Adrenal gland (tissue), 12 donors: ENCODE data around the gene ITFG1. TPM values are rescaled to one million over a fixed set of nuclear protein-coding genes. Genes with fewer than 3 reads are reported as not detected.

Experiments
- DNase-seq, 7 donors: peaks; one replicate each; pipeline ENCODE4 v3.0.0-alpha.2; 2019 to 2020
- H3K27ac ChIP-seq, 5 donors: fragments of 200-600 bp; sonication (generic) in 4 of 5; 1 replicate in 3 of 5; 2 replicates in 2 of 5; pipeline versions ENCODE4 v1.5.1 to v1.8.0; 2016 to 2020; ENCODE audit warnings: mild to moderate bottlenecking in 1 of 5
- H3K27me3 ChIP-seq: fragments of 200-600 bp; 2 replicates; pipeline ENCODE4 v1.8.0; 2021
- H3K36me3 ChIP-seq, 2 donors: fragments of 200-600 bp; replicated peaks in 1 of 2; 1 replicate in 1 of 2; 2 replicates in 1 of 2; pipeline versions ENCODE4 v1.5.1 to v1.8.0; 2018 to 2022
- H3K4me1 ChIP-seq, 2 donors: fragments of 200-600 bp; replicated peaks in 1 of 2; 1 replicate in 1 of 2; 2 replicates in 1 of 2; pipeline versions ENCODE4 v1.5.1 to v1.8.0; 2018 to 2021
- H3K4me3 ChIP-seq, 4 donors: fragments of 200-600 bp; sonication (generic) in 3 of 4; one replicate each; pipeline ENCODE4 v1.5.1; 2016 to 2018
- H3K9me3 ChIP-seq, 3 donors: fragments of 200-600 bp; sonication (generic) in 1 of 3; replicated peaks in 1 of 3; 1 replicate in 2 of 3; 2 replicates in 1 of 3; pipeline versions ENCODE4 v1.5.1 to v1.8.0; 2016 to 2021
- CTCF ChIP-seq, 6 experiments: fragments of 450-650 bp in 4 of 6; fragments of 200-600 bp in 2 of 6; sonication (generic) in 1 of 6; IDR thresholded peaks; 1 replicate in 5 of 6; 2 replicates in 1 of 6; pipeline versions ENCODE4 v1.5.1 to v1.8.0; 2016 to 2021; ENCODE audit warnings: antibody characterized with exemption in 6 of 6, mild to moderate bottlenecking in 2 of 6, moderate library complexity in 1 of 6
- POLR2A ChIP-seq, 2 donors: fragments of 450-650 bp; IDR thresholded peaks; one replicate each; pipeline ENCODE4 v1.6.1; 2017; ENCODE audit warnings: antibody characterized with exemption in 2 of 2, mild to moderate bottlenecking in 2 of 2, moderate library complexity in 1 of 2
- WGBS, 4 donors: extraction: QIAGEN DNeasy Blood & Tissue Kit in 2 of 4; methylation state at CpG; one replicate each; pipeline versions ENCODE4 v1.1.5 to v1.1.7; 2013 to 2017; 5-methylcytosine and 5-hydroxymethylcytosine counted together
- intact Hi-C, 2 donors: fragments of 100-400 bp; cut with DNase I; formaldehyde crosslinking; loops; one replicate each; pipeline versions ENCODE4 v1.14.1 to v1.15.0; 2022 to 2023
- polyA plus RNA-seq, 3 donors: library from polyadenylated mRNA; stranded (reverse); fragments of 200-250 nt in 2 of 3; fragments of 350-450 nt in 1 of 3; fragmentation: Illumina TruSeq in 1 of 3; extraction: RNeasy Lipid Tissue Mini Kit (QIAGEN cat#74804) in 1 of 3; gene quantifications; one replicate each; pipeline ENCODE4 v1.2.3, GENCODE V29; 2013 to 2014
- total RNA-seq, 9 donors: library from RNA; depleted of rRNA in 4 of 9; stranded (reverse); fragments of >200 nt in 4 of 9; fragments of 120-200 nt in 1 of 9; fragmentation: NEBNext Ultra II Directional in 1 of 9; extraction: Animal tissue kit (Norgen Biotek cat#: 25700) in 1 of 9; gene quantifications; one replicate each; pipeline versions ENCODE4 v1.1.0 to v1.2.4, GENCODE V29; 2013 to 2023
- donor health status: healthy with polysubstance abuse.
- donor health status: Bipolar disorder and iron deficiency.
- donor health status: DM: yes; HTN: yes; CAD: no.
- donor health status: DM: no; HTN: no; CAD: no.
- donor health status: DM: no; HTN: no; CAD: no.
- donor health status: DM: yes; HTN: yes; CAD: no.

Gene ITFG1
- total and polyA plus RNA-seq, 12 donors, result 8.4 to 246 (median 84.4) TPM

- H3K4me1 ChIP-seq, result no peaks in the 10 kb centered on the region
- no peak overlapping the region for H3K27ac ChIP-seq
- H3K9me3 ChIP-seq, result no peaks in the 10 kb centered on the region
- intact Hi-C loops, result no loop called here
- H3K27me3 ChIP-seq, result no peaks in the 10 kb centered on the region
- no peak for TF ChIP-seq CTCF (IDR thresholded peaks at IDR 0.05)
- TF ChIP-seq POLR2A (IDR thresholded peaks at IDR 0.05), result no peak
- H3K36me3 ChIP-seq, result no peaks in the 10 kb centered on the region
- no peak overlapping the region for H3K4me3 ChIP-seq
- DNase-seq, result no peak
These were observed 285.7 kb downstream of the ITFG1 start for GRCh38 chr16:47175152-47175551.

GRCh38 chr16:47162670-47163420, 298.0 kb downstream of the ITFG1 start:
- Histone ChIP-seq H3K27me3 (no peaks in the 10 kb centered on the region), H3K4me1 (no peaks in the 10 kb centered on the region), H3K36me3 (no peaks in the 10 kb centered on the region), H3K4me3 (no peak overlapping the region), H3K9me3 (peaks cover 0 to 5% (median 0%) of the 10 kb centered on the region in 3 donors), H3K27ac (no peak overlapping the region)
- intact Hi-C loops, result no loop called here
- WGBS, 4 donors, result 91 to 93% (median 92%) methylated on average over 10 of the region's 10 CpGs
- TF ChIP-seq POLR2A (IDR thresholded peaks at IDR 0.05) (no peak), CTCF (IDR thresholded peaks at IDR 0.05) (no peak)
- DNase-seq, result no peak

GRCh38 chr16:47161464-47161863, 299.4 kb downstream of the ITFG1 start:
- no peak for DNase-seq
- peaks cover 0 to 5% (median 0%) of the 10 kb centered on the region in 3 donors for H3K9me3 ChIP-seq
- no peak overlapping the region for H3K4me3 ChIP-seq
- intact Hi-C loops, result no loop called here
- H3K27me3 ChIP-seq, result no peaks in the 10 kb centered on the region
- 92 to 96% (median 94%) methylated on average over 4 of the region's 4 CpGs for WGBS, 4 donors
- TF ChIP-seq POLR2A (IDR thresholded peaks at IDR 0.05) (no peak), CTCF (IDR thresholded peaks at IDR 0.05) (no peak)
- H3K4me1 ChIP-seq, result no peaks in the 10 kb centered on the region
- no peak overlapping the region for H3K27ac ChIP-seq
- no peaks in the 10 kb centered on the region for H3K36me3 ChIP-seq

- Histone ChIP-seq H3K27ac (no peak overlapping the region), H3K27me3 (no peaks in the 10 kb centered on the region), H3K9me3 (peaks cover 0 to 5% (median 0%) of the 10 kb centered on the region in 3 donors), H3K36me3 (no peaks in the 10 kb centered on the region), H3K4me3 (no peak overlapping the region), H3K4me1 (no peaks in the 10 kb centered on the region)
- intact Hi-C loops, result no loop called here
- no peak for TF ChIP-seq POLR2A (IDR thresholded peaks at IDR 0.05)
- no peak for TF ChIP-seq CTCF (IDR thresholded peaks at IDR 0.05)
- 94 to 98% (median 98%) methylated on average over 3 of the region's 3 CpGs for WGBS, 4 donors
- DNase-seq, result no peak
These were observed 300.4 kb downstream of the ITFG1 start for GRCh38 chr16:47160422-47160821.
